ENCODE results near the gene PGA5.
"Not testable (repeated sequence)": the region's sequence is repeated elsewhere in the genome, so short reads cannot be mapped to it uniquely, and the experiment has no call there.

The PGA5 gene

DNA sequence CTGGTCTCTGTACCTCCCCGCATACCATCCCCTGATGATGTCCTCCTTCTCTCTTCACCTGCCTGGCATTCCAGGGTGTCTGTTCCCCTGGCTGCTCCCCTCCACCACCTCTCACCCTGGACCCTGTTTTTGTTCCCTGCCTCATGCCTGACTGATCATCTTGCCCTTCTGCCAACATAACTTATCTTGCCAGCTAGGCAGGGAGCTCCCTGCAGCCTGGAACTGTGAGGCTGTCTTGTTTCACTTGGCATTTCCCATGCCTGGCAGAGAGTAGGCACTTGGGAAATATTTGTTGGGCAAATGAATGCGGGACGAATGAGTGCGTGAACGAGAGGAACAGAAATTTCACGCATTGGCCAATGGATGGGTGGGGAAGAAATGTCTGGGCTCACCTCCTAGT lies 11.5 kb upstream of the PGA5 start:
- DNase-seq, result not testable (repeated sequence)

- not testable (repeated sequence) for DNase-seq
These were observed 9.9 kb upstream of the PGA5 start for GRCh38 chr11:61231033-61231432.

DNA sequence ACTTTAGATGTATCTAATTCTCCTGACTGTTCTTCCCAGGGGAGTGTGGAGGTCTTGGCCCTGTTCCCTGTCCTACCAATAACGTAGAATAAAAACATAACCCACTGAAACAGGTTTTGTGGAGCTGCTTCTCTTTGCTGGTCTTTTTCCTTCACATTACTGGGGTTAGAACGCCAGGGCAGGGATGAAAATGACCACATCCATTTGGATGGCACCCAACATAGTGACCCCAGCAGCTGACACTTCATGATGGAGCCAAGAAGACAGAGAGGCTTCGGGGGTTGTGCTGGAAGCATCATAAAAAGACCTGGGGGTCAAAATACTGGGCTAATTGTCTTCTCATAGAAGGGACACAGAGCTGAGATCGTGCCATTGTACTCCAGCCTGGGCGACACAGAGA lies 9.4 kb upstream of the PGA5 start:
- not testable (repeated sequence) for DNase-seq

DNA sequence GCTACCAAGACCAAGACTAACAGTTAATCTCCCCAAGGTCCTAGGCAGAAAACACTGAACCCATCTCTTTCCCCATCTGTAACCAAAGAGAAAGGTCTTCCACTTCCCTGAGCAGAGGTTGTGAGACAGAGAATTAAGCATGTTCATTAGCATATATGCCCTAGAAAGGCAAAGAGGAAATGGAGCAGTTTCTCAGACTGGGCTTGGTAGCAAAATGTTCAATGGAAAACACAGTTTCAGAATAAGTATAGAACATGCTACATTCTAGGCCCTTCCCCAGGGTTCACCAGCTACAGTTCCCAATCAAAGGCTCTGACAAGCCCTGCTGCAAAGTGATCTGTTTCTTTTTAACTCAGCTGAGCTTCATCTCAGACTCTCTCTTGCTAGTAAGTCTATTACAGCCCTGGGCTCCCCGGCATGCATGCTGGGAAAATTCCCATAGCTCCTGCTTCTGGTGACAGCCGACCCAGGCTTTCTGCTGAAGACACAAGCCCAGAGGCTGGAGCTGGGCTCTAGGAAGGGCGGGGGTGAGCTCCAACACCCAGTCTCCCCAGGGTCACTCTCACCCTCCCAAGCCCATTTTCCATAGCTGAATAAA lies 8.3 kb upstream of the PGA5 start:
- DNase-seq, result not testable (repeated sequence)

GRCh38 chr11:61237130-61237529 lies 3.8 kb upstream of the PGA5 start:
- DNase-seq, result not testable (repeated sequence)

- not testable (repeated sequence) for DNase-seq
These were observed 687 bp upstream of the PGA5 start for GRCh38 chr11:61240288-61240687.

- DNase-seq, result not testable (repeated sequence)
These were observed 551 bp downstream of the PGA5 start for GRCh38 chr11:61241526-61241925.

DNA sequence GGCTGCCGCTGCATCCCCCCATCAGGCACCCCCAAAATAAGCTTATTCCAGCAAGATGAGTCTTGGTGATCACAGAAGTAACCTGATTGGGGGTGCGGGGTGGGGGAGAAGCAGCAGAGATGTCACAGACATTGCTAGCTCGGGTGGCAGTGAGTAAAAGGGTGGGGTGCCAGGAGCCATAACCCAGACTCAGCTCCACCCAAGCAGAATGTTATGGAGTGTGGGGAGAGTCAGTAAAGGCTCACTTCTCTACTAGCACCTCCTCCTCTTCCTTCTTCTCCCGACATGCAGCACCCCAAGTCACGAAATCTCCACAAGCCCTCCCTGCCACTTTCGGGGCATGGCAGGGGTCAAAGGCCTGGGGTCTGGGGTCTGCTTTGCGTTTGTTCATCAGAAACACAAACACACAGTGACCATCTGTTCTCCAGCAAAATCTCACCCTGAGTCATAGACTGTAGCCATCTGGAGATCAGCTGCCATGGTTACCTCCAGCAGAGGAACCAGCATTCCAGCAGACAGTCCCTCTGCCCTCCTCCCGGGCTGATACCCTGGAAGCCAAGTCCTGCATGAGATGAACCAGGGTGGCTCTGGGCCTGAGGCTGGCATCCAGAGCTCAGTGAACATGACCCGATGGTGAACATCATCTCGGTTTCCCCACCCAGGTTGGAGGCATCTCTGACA lies 4.4 kb downstream of the PGA5 start:
- DNase-seq, result not testable (repeated sequence)

DNA sequence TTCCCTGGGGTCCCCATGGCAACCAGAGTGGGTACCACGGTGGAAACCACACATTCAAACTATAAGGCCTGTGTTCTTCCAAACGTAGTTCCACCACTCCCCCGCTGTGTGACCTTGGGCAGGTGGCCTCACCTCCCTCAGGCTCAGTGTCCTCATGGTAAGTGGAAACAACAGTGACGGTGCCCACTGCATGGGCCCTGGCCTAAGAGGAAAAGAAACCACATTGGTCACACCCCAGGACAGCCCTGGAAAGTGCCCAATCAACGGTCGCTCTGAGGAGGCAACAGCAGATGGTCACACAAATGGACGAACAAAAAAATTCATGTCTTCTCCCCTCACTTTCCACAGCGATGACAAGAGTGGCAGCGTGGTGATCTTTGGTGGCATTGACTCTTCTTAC lies 7.1 kb downstream of the PGA5 start:
- not testable (repeated sequence) for DNase-seq

GRCh38 chr11:61249201-61249600 lies 8.2 kb downstream of the PGA5 start:
- DNase-seq, result not testable (repeated sequence)

GRCh38 chr11:61250796-61251765 lies 10.1 kb downstream of the PGA5 start:
- not testable (repeated sequence) for DNase-seq

- not testable (repeated sequence) for DNase-seq
These were observed 11.4 kb downstream of the PGA5 start for GRCh38 chr11:61252332-61252731.

- DNase-seq, result peak; percentile 60
These were observed 13.5 kb downstream of the PGA5 start for GRCh38 chr11:61254403-61255025.

- no peak for DNase-seq
These were observed 15.9 kb downstream of the PGA5 start for GRCh38 chr11:61256710-61257482.

GRCh38 chr11:61258546-61258945 lies 17.6 kb downstream of the PGA5 start:
- no peak for DNase-seq

- no peak for DNase-seq
These were observed 18.4 kb downstream of the PGA5 start for GRCh38 chr11:61259363-61259762.

DNA sequence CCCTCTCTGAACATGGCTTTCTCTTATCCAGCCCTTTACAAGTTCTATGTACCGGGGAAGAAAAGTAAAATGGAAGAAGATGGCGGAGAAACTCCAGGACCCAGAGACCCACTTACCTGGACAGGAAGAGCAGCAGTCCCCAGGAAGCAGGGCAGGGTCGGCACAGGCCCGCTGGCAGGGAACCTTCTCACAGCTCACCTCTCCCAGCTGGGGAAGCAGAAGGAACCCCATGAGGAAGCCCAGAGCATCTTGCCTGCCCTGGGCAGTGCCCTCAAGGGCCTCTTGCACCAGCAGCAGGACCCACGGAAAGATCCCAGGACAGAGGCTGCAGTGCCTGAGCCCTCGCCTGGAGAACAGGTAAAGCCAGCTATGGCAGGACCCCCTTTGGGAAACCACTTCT lies 23.4 kb downstream of the PGA5 start:
- no peak for DNase-seq

GRCh38 chr11:61264795-61265194 lies 23.8 kb downstream of the PGA5 start:
- no peak for DNase-seq

GRCh38 chr11:61265357-61265756 lies 24.4 kb downstream of the PGA5 start:
- no peak for DNase-seq

- no peak for DNase-seq
These were observed 25.6 kb downstream of the PGA5 start for GRCh38 chr11:61266602-61267001.

- DNase-seq, result no peak
These were observed 26.5 kb downstream of the PGA5 start for GRCh38 chr11:61267437-61267841.

GRCh38 chr11:61268588-61269250 lies 27.7 kb downstream of the PGA5 start:
- no peak for DNase-seq

All from activated naive CD4-positive, alpha-beta T cell treated with Interleukin-2 at 50 U/mL for 16 hours (primary cell).